NCI-H1436 treated with DMSO at 0.1 percent for 48 hours (cell line): ENCODE data around the gene CD52.

Experiments used
- DNase-seq: peaks from one replicate; lab custom pipeline; 2025; lab: John Stamatoyannopoulos, UW

CD52 gene

DNA sequence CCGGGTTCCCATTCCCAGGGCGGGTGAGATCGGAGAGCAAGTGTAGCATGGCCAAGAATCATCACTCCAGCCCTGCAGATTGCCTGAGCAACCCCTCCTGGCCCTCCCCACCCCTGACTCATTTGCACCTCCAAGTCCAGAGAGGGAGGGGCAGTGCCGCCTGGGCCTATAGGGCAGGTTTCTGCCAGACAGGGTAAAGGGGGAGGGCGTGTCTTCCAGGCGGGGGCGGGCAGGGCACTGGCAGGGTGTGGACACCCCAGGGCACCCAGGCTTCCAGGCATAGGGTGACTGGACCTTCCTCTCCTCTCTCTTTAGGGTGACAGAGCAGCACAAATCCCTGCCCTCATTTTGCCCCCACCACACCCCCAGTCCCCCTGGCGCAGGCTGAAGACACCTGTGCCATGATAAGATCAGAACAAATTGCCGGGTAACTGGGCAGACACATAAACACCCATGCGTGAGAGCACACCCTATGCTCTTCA is 39.4 kb downstream of the CD52 start:
- DNase-seq: no peak

DNA sequence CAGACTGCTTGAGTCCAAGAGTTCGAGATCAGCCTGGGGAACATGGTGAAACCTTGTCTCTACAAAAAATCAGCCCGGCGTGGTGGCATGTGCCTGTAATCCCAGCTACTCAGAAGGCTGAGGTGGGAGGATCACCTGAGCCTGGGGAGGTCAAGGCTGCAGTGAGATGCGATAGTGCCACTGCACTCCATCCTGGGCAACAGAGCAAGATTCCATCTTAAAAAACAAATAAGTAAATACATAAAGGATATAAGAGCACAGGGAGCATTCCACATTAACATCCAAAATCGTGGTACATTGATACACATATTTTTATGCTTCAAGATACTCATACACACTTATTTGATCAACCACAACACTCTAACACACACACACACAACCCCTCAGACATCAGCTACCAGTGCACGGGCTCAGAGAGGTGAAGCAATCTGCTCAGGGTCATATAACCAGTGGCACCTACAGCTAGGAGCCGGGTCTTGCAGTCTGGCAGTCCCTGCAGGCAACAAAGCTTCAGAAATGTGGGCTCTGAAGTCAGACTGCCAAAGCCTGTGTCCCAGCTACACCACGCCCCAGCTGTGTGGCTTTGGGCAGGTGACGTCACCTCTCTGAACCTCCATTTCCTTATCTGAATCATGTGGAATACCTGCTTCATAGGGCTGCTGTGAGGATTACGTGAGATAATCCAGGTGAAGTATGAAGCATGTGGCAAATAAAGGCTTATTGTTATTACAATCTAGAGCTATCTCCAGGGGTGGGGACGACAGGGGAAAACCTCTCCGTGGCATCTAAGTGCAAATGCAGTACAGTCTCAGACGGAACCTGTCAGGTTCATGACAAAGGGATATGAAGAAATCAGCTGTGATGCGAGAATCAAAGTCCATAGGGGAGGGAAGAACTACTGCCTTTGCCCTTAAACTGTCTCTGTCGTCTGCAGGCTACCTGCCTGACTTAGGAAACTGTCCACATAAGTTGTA is 40.9 kb downstream of the CD52 start:
- no peak for DNase-seq

DNA sequence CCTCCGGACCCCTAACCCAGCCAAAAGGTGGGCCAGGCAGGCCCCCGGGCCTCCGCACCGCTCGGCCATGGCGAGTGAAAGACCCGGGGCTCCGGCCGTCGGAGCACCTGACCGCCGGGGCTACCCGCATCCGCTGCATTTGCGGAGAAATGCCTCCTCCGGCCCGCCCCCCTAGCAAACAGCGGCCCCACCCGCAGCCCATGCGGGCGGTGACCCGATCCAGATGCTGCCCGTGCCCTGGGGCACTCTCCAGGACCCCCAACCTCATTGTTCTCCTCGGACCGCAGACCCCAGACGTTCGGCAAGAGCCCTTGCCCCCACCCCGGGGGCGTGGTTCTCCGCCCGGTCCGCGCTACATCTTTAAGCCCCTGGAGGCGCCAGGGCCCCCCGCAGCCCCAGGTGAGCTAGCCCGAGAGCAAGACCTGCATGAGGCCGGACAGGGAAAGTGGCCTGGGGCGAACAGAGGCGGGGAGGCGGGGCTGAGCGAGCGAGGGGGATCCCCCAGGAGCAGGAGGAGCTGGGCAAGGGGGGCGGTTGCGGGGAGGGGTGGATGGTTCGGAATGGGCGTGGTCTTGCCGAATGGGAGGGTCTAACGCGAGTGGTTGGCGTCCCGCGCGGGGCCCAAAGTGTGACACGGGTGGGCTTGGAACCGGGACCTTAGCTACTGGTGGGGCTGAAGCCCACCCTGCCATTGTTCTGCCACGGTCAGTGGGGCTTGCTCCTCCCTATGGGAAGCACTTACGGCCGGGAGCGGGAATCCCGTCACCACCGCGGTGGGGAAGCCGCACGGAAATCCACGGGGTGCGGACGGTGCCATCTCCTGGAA is 42.4 kb downstream of the CD52 start:
- DNase-seq: no peak

DNA sequence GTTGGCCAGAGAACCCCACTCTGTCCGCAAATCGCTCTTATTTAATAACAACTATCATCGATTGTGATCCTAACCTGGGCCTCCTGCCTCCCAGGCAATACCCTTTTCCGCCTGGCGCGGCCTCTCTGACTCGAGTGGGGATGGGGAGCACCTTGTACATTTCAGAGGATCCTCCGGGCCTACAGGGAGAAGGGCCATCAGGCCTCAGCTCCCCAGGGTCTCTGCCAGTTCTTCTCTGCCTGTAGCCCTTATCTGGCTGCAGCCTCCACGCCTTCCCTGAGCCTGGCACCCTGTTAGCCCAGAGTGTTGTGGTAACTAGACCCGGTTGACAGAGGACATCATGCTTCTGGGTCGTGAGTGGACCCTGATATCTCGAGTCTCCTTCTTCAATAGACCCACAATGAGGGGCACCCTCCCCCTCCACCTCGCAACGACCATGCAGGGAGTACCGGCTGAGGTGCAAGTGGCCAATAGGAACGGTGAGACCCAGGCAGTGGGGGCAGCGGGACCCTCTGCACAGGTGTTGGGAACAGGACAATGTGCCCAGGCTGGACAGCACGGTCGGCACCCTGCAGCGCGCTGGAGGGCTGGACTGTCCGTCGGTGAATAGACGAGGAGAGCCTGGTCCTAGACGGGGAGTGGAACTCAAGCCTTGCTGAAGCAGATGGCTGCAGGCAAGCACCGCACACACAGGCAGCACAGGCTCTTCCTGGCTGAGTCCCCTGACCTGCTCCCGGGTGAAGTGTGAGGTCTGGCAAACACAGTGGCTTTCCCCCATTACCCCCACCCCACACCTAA is 43.2 kb downstream of the CD52 start:
- no peak for DNase-seq

DNA sequence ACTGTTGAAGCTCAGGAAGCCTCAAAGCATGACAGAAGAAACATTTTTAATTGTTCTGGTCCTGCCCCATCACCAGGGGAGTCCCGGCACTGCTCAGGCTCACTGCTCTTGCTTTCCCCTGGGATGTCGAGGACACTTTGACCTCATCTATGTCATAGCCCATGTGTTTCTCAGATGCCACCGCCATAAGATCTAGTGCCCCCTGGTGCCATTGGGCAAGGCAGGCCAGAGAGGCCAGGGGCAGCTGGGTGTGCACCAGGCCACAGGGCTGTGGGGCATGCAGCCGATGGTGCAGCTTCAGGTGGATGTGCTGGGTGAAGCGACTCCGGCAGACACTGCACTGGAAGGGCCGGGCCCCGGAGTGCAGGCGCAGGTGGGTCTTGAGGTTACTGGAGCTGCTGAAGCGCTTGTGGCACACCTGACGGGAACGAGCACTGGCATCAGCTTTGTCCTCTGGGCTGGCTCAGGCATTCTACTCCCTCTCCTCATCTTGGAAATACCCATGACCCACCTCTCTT is 43.9 kb downstream of the CD52 start:
- DNase-seq: no peak

DNA sequence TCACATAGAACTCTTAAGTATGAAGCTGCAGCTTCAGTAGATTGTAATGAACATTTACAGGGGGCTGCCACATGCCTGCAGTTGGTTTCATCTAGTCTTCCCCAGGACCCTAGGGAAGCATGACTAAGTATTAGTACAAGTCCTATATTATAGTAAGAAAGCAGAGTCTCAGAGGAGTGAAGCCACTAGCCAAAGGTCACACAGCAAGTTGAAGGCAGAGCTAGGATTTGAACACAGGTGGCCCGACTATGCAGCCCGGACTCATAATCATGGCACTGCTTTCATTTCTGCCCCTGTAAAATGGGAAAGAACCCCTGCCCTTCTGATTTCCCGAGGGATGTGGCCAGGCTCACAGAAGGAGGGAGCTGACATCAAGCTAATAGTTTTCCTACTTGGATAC is 44.6 kb downstream of the CD52 start:
- DNase-seq: no peak

DNA sequence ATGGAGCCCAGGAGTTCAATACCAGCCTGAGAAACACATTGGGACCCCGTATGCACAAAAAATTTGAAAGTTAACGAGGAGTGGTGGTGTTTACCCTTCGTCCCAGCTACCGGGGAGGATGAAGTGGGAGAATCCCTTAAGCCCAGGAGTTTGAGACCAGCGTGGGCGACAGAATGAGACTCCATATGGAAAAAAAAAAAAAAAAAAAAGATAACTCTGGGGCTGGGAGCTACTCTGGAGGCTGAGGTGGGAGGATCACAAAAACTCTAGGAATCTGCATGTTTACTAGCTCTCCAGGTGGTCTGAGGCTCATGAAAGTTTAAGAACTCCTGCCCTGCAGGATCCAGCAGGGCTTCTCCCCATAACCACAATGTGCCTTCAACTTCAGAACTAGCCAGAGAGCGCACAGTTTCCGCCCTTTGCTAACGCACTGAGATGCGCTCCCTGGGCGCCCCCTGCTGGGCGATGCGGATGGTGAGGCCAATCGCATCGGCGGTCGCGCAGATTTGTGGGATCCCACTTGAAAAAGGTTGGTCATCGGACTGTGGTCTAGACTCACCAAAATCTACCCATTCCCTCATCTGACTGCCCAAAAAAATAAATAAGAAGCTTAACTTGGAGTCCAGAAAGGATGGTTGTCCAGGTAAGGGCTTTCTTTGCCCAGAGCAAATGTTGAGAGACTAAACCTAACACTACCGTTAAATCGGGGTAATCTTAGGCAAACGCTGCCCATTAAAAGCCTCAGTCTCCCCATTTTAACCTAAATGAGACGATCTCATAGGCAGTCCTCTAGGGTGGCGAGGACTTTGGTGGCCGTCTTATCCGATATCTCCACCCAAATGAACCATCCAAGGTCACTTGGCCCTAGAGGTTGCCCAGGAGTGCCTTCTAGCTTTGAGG is 46.0 kb downstream of the CD52 start:
- DNase-seq: no peak

DNA sequence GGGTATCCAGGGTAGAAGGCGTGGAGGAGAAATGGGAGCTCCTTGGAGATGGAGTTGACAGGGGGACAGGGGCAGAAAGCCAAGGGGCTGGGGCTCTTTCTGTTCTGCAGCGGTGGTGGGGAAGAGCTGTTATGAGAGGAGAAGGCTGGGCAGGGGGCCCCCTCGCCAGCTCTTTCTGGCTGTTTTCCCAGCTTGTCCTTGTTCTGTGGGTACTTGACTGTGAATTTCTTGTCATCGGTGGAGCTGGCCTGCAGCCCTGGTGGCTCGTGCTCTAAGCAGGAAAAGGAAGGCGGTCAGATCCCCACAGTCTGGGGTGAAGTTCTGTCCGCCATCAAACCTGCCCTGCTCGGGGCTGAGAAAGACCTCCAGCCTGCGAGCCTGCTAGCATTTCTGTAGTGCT is 47.2 kb downstream of the CD52 start:
- DNase-seq: no peak

DNA sequence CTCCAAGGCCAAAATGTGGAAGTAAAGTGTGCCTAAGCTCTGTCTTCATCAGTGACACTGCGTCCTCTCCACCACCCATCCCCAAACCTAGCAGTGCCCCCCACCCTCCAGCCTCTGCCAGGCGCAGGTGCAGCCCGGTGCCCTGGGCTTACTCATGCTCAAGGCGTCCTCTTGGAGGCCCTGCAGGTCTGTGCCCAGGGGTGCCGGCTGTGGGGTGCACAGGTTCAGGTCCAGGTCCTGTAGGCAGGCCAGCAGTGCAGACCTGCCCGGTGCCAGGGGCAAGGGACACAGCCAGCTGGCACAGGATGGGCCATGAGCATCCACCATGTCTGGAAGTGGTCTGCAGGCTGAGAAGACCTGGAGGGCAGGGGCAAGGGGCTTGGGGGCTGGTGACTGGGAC is 49.7 kb downstream of the CD52 start:
- no peak for DNase-seq

DNA sequence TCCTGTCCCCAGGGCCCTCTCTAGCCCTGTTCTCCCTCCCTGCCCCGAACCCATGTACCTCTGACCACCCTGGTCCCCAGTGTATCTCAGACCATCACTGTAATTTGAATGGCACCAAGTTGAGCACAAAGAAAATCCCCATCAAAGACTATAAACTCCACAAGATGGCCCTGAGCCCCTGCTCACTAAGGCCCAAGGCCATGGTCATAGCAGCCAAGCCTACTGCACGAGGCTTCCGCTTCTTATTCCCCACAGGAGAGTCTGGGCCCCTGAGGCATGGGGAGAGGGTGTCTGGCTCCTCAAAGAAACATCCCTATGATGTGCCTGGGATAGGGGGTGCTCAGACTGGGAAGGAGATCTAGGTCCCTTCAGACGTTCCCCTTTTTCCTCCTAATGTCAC is 50.2 kb downstream of the CD52 start:
- no peak for DNase-seq

DNA sequence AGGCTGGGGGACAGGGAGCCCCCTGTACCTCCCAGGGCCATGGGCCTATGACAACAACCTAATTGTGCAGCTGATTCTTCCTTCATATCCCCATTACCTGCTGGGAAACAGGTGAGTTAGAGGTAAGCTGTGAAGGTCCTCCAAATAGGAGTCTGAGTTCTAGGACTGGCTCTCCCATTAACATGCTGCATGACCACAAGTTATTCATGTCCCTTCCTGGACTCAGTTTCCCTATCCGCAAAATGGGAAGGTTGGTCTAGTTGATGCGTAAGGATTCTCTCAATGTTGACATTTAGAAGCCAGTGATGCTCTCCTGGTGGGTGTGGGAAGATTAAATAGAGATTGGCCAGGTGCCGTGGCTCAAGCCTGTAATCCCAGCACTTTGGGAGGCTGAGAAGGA is 50.7 kb downstream of the CD52 start:
- DNase-seq: no peak
